ENCODE measurements around the gene KRT33B. TPM values are rescaled to one million over a fixed set of nuclear protein-coding genes. Genes with fewer than 3 reads are reported as not detected.

The KRT33B gene
- total RNA-seq, 1 donor from 2014 or later, result not detected

GRCh38 chr17:41343029-41343428, 26.6 kb downstream of the KRT33B start:
- ATAC-seq (no peak), DNase-seq (no peak)
- no peaks in the 10 kb centered on the region for H3K36me3 ChIP-seq
- H3K9me3 ChIP-seq, result no peaks in the 10 kb centered on the region
- peaks cover 25% of the 10 kb centered on the region for H3K4me1 ChIP-seq
- no peaks in the 10 kb centered on the region for H3K27me3 ChIP-seq (ENCODE audit: low read depth)
- intact Hi-C loops (cut with DNase I), result no loop called here
- no peak for TF ChIP-seq CTCF (IDR thresholded peaks at IDR 0.05)
- H3K4me3 ChIP-seq, result no peak overlapping the region
- H3K27ac ChIP-seq, result no peak overlapping the region

- ATAC-seq (no peak), DNase-seq (no peak)
- no peak for TF ChIP-seq CTCF (IDR thresholded peaks at IDR 0.05)
- Histone ChIP-seq H3K36me3 (no peaks in the 10 kb centered on the region), H3K9me3 (no peaks in the 10 kb centered on the region), H3K4me1 (peaks cover 25% of the 10 kb centered on the region), H3K27me3 (ENCODE audit: low read depth) (no peaks in the 10 kb centered on the region), H3K4me3 (no peak overlapping the region), H3K27ac (no peak overlapping the region)
- intact Hi-C loops (cut with DNase I), result no loop called here
Observed at GRCh38 chr17:41340934-41341861, 28.4 kb downstream of the KRT33B start.

- H3K4me3 ChIP-seq, result no peak overlapping the region
- peaks cover 25% of the 10 kb centered on the region for H3K4me1 ChIP-seq
- no peak overlapping the region for H3K27ac ChIP-seq
Observed at GRCh38 chr17:41340494-41340893, 29.1 kb downstream of the KRT33B start.

GRCh38 chr17:41339571-41340172, 29.9 kb downstream of the KRT33B start:
- no peak for DNase-seq
- no peaks in the 10 kb centered on the region for H3K27me3 ChIP-seq (ENCODE audit: low read depth)
- peak overlapping the region; percentile 61 for H3K27ac ChIP-seq
- H3K9me3 ChIP-seq, result no peaks in the 10 kb centered on the region
- no peak for ATAC-seq
- peaks cover 25% of the 10 kb centered on the region for H3K4me1 ChIP-seq
- TF ChIP-seq CTCF (IDR thresholded peaks at IDR 0.05), result no peak
- no peak overlapping the region for H3K4me3 ChIP-seq
- intact Hi-C loops (cut with DNase I), result no loop called here
- H3K36me3 ChIP-seq, result no peaks in the 10 kb centered on the region

More at GRCh38 chr17:41340494-41340893, 29.1 kb downstream of the KRT33B start:
- intact Hi-C loops (cut with DNase I), result no loop called here
- H3K27me3 ChIP-seq (ENCODE audit: low read depth), result no peaks in the 10 kb centered on the region
- no peak for TF ChIP-seq CTCF (IDR thresholded peaks at IDR 0.05)
- H3K9me3 ChIP-seq, result no peaks in the 10 kb centered on the region
- ATAC-seq, result peak in 1 of 2 donors; percentile 51
- DNase-seq, result no peak
- no peaks in the 10 kb centered on the region for H3K36me3 ChIP-seq

- peaks cover 25% of the 10 kb centered on the region for H3K4me1 ChIP-seq
- no peaks in the 10 kb centered on the region for H3K9me3 ChIP-seq
- no peak for TF ChIP-seq CTCF (IDR thresholded peaks at IDR 0.05)
- DNase-seq, result no peak
- peak; percentile 75 to 89 for ATAC-seq
- H3K4me3 ChIP-seq, result no peak overlapping the region
- peak overlapping the region; percentile 61 for H3K27ac ChIP-seq
- H3K36me3 ChIP-seq, result no peaks in the 10 kb centered on the region
- intact Hi-C loops (cut with DNase I), result no loop called here
- no peaks in the 10 kb centered on the region for H3K27me3 ChIP-seq (ENCODE audit: low read depth)
Observed at GRCh38 chr17:41338961-41339485, 30.6 kb downstream of the KRT33B start.
